GM21825 (cell line): ENCODE data around the gene TMEM117.

Experiments used
- ATAC-seq: cut with Tn5 transposase; IDR thresholded peaks from one replicate; pipeline ENCODE4 v1.9.1; 2021; ENCODE audit warnings: mild to moderate bottlenecking, moderate library complexity; ENCODE audit not compliant: unreplicated experiment

The TMEM117 gene

GRCh38 chr12:43883748-43884147 is 47.9 kb downstream of the TMEM117 start:
- no peak for ATAC-seq

DNA sequence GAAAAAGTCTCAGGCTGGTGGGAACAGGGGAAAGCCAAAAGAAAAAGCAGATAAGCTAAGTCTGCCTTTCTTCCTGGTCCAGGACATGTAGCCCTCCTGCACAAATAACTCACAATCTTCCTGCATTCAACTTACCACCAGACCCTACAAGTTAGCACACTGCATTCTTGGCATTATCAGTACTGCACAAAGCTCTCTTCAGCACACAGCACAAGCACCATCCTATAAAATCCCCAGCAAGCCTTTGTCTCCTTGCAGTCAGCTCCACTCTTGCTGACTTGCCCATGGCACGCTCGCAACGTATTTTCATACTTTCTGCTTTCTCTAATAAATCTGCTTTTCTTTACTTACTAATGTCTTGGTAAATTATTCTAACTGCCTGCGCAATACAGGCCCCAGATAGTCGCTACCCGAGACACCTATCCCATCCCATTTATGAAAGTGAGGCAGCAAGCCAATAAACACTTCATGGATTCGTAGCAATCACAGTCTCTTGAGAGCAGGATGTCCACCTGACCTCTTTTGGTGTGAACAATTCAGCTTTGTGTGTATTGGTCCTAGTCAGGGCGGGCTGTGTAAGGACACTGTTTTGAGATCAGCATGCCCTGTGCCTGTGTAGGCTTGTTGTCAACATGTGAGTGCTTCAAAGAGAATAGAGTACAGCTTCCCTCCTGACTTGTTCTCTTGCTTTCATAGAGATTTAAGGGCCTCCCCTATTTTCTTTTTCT is 49.0 kb downstream of the TMEM117 start:
- no peak for ATAC-seq

GRCh38 chr12:43887397-43887796 is 51.5 kb downstream of the TMEM117 start:
- no peak for ATAC-seq

- ATAC-seq = no peak
Observed at GRCh38 chr12:43891856-43892574, 56.1 kb downstream of the TMEM117 start.

DNA sequence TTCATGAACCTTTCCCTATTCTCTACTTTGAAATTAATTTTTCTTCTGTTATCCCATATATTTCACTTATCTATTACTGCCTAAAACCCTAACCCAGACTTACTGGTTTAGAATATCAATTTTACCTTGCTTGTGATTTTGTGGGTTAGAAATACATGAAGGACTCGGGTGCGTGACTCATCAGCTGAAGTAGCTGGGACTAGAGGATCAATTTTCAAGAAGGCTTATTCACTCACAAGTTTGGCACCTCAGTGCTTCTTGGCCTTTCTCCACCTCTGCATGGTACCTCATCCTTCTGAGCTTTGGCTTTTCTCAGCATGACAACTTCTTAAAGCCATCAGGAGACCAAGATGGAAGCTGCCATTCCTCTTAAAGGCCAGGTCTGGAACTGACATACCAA is 57.8 kb downstream of the TMEM117 start:
- no peak for ATAC-seq

DNA sequence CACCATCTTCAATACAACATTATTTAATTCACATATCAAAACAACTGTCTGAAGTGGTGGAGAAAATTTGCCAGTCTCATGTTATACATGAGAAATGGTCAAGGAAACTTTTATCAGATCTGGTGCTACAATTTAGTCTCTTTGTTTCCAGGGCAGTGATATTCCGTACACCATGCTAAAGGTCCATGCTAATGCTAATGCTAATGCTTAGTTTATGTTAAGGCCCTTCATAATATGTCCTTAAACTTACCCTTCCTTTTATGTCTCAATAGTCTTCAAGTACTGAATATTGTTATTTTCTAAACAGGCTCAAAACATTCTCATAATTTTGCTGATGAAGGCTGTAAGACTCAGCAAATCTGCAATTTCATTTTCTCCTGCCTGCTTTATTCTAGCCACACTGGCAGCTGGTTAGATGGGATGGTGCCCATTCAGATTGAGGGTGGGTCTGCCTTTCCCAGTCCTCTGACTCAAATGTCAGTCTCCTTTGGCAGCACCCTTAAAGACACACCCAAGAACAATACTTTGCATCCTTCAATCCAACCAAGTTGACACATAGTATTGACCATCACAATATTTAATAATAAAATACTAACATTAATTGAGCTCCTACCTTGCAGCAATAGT is 59.8 kb downstream of the TMEM117 start:
- ATAC-seq = no peak

DNA sequence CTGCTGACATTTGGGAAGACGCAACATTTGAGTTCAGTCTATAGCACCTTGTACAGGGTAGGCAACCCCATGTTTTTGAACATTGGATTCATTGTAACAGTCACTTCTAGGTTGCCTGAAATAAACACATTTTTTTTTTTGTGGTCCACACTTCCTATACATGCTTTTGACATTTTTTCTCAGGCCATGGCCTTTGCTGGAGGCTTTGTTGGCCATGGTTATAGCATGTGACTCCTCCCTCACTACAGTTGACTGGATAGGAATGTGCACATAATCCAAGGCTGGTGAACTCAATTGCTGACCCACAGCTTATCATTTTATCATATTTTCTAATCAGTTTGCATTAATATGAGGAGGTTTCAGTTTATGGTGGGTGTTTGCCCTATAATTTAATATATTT is 60.6 kb downstream of the TMEM117 start:
- no peak for ATAC-seq

DNA sequence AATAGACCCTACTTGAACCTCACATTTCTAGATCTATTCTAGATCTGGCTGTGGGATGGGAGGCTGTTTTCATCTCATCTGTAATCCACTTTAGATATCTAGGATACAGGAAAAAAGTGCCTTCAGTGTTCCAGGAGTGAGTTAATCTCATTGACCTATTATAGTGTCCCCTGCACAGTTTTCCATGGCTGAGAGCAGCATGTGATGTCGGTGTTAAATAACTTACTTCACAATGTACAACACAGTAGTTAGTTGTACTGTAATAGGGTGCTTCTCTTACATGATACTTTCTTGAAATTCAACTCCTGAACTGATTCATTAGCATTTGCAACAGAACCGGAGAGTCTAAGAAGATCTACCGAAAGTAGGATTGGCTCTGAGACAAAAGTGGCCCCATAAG is 62.6 kb downstream of the TMEM117 start:
- no peak for ATAC-seq

GRCh38 chr12:43899574-43899973 is 63.7 kb downstream of the TMEM117 start:
- ATAC-seq = no peak

GRCh38 chr12:43903686-43904085 is 67.8 kb downstream of the TMEM117 start:
- no peak for ATAC-seq

- no peak for ATAC-seq
Observed at GRCh38 chr12:43912859-43913258, 77.0 kb downstream of the TMEM117 start.

DNA sequence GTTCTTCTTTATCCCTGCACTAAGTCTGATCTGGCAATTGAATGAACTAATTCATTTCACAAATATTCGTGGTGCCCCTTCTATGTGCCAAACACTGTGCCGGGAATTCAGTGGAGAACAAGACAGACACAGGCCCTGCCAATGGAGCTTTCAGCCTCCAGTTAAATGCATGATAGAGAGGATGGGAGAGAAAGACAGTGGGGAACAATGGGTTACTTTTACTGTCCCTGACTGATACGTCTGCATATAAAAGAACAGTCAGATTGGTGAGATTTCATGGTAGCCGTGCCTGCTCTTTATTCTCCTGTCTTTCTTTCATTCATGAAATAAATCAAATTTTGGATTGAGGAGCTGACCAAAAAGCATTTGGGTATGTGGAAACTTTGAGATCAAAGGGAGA is 78.5 kb downstream of the TMEM117 start:
- no peak for ATAC-seq

GRCh38 chr12:43914923-43915468 is 79.1 kb downstream of the TMEM117 start:
- ATAC-seq = no peak

GRCh38 chr12:43917896-43918295 is 82.0 kb downstream of the TMEM117 start:
- no peak for ATAC-seq

DNA sequence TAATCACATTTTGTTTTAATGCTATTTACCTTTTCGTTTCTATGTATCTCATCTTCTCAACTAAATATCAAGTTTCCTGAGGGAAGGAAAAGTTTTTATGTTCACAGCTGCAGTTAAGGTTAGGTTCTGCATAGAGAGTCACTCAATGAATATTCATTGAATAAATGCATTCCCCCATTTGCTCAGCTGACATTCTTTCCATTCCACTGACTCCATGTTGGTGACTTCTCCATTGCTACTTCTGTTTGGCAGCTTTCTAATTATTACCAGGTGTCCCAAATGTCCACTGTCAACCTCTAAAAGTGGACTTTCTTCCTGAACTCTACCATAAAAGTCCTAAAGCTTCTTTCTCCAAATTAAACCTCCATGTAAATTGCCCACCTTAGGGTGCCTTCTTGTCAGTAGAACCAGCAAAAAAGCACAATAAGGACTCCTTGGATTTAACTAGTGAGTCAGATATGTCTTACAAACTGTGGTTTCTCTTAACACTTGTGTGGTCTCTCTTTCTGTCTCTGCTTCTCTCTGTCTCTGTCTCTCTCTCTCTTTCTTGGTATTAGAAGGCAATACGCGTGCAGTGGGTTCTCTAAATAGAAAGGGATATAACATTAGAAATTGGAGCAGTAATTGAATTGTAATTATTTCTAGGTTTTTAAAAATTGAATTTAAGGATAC is 85.9 kb downstream of the TMEM117 start:
- no peak for ATAC-seq

DNA sequence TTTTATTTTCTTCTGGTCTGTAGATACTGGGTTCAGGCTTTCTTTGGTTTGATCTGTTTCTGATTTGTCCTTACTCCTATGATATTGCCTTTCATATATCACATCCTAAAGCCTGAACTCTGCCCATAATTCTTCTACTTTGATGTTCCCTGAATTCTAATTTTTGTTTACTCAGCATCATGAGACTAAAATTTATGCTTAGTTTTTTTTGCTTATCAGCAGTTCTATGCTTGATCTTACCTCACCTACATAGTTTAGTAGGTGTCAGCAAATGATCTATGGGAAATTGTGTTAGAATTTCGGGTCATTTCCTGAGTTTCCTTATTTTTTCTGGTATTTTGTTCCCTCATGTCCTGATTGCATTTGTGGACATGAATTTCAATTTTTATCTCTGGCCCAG is 94.2 kb downstream of the TMEM117 start:
- ATAC-seq = no peak

DNA sequence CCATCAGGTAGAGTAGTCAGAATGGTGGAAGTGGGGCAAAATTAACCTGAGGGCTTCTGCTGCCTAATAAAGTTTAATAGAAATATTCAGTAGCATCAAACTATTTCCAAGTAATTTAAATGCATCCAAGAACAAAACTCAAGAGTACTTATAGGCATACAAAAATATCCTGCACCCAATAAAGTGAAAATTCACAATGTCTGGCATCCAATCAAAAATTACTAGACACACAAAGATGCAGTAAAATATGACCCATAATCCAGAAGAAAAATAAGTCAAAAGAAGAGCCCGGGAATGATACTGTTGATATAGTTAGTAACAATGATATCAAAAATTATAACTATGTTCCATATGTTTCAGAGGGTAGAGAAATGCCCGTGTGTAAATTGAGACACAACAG is 95.3 kb downstream of the TMEM117 start:
- ATAC-seq = no peak

GRCh38 chr12:43935581-43935980 is 99.7 kb downstream of the TMEM117 start:
- ATAC-seq = no peak

DNA sequence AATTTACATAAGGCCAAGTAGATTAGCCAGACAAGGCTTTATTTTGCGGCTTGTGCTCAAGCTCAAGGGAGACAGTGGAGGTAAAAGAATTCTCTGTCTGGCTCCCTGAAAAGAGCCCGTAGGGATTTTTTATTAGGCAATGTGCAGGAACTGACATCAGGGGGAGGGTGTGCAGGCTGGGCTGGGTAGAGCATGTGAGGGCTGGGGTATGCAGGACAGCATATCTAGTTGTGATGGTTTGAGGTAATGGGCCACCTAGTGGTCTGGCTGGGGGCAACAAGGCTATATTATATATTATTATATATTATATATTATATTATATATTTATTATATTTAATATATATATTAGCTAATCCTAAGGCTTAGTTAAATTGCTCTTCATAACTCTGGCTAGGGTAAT is 102.1 kb downstream of the TMEM117 start:
- no peak for ATAC-seq

DNA sequence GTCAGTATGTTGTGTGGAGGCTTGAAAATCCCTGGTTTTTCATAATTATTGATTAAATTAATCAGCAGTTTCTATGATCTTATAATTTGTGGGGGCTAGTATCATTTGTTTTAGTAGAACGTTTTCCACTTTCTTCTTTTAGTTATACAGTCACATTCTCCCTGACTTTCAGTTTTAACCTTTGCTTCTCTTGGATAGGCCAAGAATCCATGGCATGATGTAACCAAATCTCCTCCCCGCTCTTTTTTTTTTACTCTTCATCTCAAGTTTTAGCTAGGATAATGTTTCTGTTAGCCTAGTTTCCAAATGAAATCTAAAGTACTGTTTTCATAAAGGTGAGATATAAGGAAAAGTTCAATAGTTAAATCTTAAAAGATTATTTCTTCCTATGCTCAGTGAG is 106.5 kb downstream of the TMEM117 start:
- no peak for ATAC-seq

GRCh38 chr12:43945983-43946382 is 110.1 kb downstream of the TMEM117 start:
- ATAC-seq = no peak
